HT1080 (cell line): ENCODE results near the gene GRK3. TPM values are rescaled to one million over a fixed set of nuclear protein-coding genes. Genes with fewer than 3 reads are reported as not detected.

Experiments used
- DNase-seq: peaks from one replicate; pipeline ENCODE4 v3.0.0-alpha.2; 2015; ENCODE audit warnings: low read depth
- total RNA-seq: library from RNA; depleted of rRNA; stranded (reverse); fragments of >200 nt; shearing (Covaris generic); gene quantifications from 2 replicates; pipeline ENCODE4 v1.2.3, GENCODE V29; 2014

Gene GRK3
- total RNA-seq, 1 experiment from 2014 or later, result 1.7 TPM

DNA sequence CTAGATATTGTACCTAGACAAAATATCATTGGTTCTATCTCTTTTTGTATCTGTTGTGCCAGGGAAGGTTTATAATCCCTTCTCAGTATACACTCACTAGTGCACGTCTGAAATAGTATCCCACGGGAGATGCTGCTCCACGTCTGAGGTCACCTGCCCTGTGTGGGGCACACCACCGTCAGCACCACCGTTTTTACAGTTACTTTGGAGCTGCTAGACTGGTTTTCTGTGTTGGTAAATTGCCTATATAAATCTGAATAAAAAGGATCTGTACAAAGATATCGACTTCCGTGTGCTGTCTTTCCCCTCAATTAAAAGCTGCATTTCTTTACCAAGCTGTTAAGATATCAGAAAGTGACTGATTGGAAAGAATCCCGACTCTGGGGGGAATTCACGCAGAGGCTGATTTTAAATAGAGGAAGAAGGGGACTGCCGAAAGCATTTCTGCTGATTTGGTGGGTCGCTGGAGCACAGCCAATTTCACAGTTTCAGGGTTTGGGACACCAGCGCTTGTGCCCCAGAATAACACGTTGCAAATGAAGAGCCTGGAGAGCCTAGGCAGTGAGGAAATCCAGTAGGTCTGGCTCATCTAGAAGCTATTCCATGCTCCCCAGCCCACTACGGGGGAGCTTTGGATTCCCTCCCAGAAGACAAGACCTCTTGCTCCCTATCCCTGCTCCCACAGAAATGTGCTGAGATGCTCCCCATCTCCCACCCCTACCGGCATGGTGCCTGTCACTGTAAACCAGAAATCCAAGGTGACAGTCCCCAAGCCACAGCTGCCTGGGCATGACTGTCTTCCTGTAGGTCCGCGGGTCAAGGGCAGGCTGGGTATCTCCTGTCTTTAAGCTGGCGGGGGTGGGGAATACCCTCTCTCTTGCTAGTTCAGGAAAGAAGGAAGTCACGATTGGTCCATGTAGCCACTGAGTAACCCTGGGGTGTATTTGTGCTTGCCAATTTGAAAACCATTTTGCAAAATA is 164.8 kb downstream of the GRK3 start:
- no peak for DNase-seq

DNA sequence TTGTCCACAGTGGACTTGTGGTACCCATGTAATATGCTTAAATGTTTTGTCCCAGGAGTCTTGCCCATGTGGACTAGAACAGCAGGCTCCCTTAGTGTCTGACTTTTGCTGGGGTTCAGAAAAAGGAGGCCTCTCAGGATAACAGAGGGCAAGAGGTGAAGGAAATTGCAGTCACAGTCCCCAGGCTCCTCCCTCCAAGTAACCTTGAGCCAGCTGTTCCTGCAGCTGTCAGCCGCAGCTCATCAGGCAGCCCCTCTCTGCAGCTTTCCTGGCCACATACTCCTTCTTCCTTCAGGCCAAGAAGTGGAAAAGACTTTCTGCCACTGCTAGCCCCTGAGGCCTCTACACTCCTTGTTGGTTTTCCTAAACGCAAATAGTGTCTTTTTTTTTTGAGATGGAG is 171.2 kb downstream of the GRK3 start:
- DNase-seq, result no peak

DNA sequence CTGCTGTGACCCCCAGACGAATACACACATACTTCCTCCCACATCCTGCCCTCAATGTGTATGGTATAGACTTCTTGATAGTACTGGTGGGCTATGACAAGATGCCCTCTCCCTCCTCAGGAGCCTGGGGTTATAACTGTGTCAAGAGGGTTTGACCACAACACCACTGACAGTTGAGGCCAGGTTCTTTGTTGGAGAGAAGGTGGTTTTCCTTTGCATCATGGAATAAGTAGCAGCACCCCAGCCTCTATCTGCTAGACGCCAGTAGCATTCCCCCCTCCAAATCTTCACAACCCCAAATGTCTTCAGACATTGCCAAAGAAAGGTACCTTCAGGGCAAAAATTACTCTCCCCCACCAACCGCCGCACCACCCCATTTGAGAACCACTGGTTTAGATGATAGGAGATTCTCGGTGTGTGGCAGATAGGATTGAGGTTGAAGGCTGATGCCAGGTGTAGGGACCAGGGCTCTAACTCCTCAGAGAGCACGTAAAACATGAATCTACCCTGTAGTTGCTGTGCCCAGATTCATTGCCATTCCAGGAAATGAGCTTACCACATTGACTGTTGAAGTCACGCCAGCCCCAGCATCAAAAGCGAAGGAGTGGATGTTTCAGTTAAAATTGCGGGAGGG is 172.0 kb downstream of the GRK3 start:
- DNase-seq, result no peak

DNA sequence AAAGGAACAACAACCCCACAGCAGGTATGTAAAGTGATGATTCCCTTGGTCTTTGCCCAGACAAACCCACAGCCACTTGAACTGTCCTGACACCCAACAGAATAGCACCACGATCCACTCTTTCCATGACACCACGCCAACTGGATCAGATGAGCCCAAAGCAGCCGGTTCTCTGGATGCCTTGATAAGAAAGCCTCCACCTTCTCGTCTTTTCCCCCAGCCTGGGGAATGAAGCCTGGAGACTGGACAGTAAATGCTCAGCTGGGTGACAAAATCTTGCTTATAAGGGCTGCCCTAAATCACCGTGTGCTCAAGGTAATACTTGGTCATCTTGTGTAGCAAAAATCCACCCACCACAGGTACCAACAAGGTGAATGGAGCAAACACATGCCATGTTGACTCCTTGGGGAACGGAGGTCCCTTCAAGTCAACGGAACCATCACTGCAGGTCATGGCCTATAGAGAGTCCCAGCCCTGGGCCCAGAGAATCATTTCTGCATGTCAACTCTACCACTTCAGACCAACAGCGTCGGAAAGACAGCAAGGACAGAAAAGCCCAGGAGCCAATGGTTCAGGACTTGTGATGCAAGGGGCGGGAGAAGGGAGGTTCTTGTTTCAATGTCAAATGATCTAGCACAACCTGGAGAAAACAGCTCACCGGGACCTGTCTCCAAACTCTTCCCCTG is 175.3 kb downstream of the GRK3 start:
- no peak for DNase-seq

DNA sequence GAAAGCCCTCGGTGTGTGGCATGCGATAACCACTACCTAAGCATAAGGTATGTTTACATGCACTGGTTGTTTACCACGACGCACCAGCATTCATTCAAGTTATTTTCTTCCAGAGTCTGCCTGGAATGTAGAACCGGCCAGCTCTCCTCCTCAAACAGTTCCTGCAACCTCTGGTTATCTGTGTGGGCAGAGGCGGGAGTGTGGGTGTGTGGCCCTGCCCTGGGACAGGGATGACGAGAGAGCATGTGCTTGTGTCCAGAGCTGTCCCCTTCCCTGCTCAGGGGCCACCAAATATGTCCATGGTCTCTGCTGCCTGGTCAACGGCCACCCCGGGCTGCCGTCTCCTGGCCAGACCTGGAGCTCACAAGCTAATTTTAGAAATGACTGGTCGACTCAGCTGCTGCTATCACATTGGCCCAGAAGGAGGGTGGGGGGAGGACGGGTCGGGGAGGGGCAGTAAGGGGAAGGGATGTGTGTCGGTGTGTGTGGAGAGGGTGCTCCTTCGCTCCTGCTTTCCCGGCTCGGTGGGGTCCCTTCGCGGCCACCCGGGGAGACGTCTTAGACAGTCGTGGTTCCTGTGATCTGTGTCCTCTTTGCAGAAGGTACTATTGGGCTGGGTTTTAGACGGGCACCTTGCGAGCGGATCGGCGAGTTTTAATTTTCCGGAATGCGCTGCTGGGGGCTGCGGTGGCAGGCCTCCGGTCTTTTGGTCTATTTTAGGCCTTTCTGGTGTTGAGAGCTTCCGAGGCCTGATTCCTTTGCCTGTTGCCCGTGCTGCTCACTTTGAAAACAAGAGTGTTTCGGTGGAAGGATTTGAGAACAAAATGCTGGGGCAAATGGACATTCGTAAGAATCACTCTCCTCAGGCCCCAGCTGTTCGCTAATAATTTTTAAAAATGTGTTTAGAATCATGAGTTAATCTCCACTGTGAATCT is 177.5 kb downstream of the GRK3 start, which contains the start of gene MYO18B:
TSS of gene MYO18B (plus strand) at position 497 of the 935 bp plus-strand sequence. CDS start 18,905 bp downstream, outside the sequence.
- peak; percentile 61 for DNase-seq

DNA sequence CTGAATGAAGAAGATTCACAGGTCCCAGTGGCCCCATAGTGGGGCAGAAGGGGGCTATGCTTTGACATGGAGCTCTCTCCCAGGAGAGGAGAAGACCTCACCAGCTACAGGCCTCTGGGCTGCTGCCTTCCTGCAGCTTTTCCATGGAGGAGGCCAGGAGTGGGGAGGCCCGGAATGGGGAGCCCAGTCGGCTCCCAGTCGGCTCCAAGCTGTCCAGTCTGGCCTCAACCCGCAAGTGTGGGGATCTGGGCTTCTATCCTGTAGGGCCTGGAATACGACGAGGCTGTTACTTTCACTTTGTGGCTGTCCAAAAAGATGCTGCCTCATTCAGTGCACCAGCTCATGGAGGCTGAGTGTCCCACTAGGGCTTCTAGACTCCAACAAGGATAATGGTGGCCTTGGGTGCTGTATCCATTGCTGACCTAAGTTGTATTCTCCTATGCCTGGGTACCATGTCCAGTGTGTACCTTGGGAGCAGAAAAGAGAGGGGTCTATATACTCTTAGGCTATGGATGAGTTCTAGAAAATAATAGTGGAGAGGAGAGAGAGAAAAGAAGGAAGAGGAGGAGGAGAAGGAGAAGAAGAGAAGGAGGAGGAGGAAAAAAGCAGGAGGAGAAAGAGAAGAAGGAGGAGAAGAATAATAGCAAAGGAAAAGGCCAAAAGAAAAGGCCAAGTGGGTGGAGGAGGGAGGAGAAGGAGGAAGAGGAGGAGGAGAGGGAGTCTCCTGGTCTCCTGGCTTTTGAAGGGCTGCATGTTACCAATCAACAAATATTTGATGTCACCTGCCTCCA is 178.6 kb downstream of the GRK3 start:
- DNase-seq, result no peak

DNA sequence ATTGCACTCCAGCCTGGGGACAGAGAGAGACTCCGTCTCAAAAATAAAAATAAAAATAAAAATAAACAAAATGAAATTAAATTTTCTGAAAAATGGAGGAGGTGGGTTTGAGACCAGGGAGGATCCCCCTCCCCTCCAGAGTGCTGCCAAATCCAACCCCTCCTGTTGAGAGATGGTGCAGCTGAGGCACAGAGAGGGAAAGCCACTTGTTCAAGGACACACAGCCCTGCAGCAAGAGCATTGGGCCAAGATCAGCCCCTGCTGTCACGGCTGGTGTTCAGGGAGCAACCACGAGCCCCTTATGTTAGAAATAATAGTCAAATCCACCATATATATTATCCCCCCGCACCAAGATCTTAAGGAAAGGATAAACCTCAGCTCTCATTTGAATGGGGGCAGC is 180.2 kb downstream of the GRK3 start:
- no peak for DNase-seq

DNA sequence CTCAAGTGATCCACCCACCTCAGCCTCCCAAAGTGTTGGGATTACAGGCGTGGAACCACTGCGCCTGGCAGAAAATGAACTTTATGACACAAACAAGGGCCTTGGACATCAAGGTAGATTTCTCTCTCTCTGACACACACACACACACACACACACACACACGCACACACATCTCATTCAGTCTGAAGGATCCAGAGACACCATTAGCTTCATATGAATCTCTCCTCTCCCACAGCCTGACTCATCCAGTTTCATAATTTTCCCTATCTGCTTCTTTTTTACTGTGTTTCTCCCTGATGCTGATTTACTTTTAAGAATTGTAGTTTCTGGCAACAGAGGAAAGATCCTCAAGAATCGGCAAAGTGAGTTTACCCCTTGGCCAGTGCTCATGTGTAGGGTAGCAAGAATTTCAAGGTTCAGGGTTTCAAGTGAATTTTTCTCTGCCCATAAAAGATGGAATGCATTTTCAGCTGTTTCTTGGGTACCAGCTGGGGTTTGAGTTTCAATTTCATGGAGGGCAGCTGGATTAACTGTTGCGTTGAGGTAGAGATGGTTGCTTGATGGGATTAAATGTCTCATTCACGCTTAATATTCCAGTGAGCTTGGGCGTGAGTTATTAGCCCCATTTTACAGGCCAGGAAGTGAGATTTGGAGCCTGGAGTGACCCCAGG is 181.0 kb downstream of the GRK3 start:
- peak; percentile 33 for DNase-seq

DNA sequence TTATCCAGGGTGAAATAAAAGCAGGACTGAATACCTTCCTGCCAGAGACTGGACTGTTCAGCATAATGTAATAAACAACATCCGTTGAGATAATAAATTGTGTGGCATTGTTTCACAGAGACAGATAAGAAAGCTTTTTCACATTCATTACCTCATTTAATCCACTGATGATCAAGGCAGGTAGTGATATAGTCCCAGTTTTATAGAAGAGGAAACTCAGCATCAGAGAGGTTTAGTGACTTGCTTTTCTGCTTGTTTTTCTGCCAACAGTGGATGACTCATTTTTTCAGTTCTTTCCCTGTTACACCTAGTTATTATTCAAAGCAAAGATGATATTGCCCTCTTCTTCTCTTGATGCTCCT is 181.5 kb downstream of the GRK3 start:
- DNase-seq, result peak; percentile 62

DNA sequence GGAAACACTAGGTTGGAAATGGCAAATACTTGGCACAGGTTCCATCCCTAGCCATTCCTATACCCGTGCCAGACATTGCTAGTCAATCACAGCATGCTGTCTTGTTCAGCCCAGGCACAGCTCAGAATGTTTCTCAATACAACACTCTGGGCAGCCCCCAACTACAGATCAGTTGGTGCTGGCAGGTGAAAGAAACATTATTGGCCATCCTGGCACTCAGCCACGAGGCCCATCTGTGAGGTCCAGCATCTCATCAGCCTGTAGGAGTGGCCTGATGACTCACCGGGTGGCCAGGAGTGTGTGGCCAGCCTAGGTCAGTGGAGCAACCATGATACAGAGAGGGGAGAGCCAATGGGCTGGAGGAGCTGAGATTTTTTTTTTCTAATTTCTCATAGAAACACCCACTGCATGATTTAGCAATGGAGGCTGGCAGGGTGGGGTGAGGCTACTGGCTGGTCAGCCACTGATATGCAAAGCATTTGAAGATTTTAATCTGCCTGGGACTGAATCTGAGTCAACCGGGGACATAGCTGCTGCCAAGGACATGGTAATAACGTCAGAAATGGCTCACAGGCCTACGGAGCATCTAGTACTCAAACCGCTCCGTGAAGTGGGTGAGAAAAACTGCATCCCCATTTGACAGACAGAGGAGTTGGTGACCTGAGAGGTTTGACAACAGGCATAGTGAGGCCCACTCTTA is 182.9 kb downstream of the GRK3 start:
- DNase-seq, result peak; percentile 99

DNA sequence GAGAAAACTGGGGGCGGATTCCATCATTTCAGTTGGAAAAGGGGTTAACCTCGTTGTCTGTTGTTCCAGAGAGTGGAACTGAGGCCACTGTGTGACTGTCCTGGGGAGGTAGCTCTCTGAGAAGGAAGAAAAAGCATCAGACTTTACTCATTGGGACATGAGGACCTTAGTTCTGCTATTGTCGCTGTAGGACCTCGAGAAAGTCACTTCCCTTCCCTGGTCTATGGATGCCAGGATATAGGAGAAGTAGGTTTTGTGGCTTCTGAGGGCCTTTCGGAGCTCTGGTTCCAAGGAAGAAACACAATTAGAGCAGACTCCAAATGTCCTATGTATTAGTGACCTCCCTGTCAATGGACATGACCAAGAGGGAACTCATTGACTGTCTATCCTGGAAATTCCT is 183.7 kb downstream of the GRK3 start:
- DNase-seq, result no peak

DNA sequence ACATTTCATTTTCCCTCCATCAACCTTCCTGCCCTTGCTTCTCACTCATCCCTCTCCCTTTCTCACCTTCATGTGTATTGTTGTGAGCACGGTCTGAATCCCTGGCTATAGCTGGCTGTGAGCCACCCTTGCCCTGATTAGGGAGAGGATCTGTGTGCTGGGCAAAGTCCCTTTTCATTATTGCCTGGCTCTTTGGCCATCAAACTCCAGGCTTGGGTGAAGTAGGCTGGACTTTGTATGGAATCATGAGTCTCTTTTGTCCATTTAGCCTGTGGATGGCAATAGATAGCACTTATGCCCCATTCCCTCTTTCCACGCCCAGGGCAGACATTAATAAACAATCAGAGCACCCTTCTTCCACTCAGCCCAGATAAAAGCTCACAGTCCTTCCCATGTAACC is 184.2 kb downstream of the GRK3 start:
- DNase-seq, result no peak

DNA sequence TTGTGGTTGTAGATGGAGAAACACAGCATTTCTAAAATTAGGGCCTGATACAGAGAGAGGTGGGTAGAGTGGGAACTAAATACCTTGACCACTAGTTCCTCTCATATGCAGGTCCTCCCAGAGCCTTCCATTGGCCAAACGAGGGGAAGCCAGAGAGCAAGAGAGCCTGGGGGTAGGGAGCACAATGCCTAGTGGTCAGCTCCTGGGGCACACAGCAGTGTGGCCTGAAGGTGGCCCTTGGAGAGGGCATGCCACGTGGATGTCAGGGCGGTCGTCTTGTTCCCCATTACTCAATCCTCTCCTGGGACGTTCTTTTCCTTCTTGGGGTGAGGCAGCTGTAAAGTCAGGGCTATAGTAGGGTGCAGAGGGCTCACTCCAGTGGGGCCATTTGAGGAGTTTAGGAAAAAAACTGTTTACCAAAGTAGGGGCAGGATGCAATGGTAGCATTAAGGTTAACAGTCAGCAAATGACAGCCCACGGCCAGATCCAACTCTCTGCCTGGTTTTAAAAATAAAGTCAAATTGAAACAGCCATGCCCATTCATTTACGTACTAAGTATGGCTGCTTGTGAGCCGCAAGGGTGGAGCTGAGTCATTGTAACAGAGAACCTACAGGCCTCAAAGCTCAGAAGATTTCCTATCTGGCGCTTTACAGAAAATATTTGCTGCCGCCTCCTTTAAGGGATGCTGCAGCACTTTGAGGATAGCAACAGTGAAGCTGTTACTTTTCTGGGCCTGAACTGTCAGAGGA is 185.1 kb downstream of the GRK3 start:
- DNase-seq, result no peak

DNA sequence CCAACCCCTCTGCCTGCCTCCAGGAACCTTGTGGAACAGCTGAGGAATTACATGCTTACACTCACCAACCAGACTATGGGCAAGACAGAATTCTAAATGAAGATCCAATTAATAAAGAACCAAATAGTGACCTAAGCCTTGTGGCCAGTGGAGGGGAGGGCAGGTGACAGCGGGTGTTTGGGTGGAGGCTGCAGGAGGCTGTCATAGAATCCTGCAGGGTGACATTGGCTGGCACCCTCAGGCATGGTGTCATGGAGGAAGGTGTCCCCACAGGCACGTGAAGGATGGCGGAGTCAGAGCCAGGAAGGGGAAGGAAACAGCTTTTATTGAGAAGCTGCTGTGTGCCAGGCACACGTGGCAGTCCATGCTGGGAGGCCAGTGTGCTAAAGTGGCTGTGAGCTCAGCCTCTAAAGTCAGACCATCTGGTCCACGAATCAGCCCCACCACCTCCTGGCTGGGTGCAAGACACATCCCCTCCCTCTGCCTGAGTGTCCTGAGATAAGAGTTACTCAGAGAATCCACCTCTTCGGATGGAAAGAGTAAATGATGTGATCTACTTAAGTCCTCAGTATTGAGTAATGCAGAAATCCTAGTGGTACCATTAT is 186.2 kb downstream of the GRK3 start:
- DNase-seq, result no peak

DNA sequence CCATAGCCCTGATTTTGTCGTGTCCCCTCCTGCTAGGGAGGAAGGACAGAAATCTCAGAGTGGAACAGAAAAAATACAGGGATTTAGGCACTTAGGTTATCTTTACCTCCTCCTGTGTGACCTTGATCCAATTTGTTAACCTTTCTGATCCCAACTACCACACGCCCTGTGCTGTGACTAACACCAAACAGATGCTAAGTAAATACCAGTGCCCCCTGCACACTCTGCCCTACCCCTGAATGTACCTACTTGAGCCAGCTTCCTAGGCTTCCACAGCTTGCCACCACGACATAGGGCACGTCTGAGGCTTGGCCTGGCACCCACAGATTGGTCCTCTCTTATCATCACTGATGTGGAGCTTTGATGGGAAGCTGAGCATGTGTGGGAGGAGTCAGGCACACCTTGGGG is 186.7 kb downstream of the GRK3 start:
- no peak for DNase-seq

DNA sequence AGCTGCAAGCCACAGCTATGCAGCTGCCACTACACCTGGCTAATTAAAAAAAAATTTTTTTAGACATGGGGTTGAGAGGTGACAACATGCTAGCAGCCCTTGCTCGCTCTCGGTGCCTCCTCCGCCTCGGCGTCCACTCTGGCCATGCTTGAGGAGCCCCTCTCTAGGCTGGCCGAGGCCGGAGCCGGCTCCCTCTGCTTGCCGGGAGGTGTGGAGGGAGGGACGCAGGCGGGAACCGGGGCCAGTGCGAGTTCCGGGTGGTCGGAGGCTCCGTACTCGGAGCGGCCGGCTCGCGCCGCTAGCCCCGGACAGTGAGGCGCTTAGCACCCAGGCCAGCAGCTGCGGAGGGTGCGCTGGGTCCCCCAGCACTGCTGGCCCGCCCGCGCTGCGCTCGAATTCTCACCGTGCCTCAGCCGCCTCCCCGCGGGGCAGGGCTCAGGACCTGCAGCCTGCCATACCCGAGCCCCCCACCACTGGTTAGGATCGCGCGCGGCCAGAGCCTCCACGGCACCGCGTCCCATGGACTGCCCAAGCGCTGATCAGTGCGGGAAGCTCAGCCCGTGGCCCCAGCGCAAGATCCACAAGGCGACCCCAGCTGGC is 188.2 kb downstream of the GRK3 start:
- DNase-seq, result no peak

DNA sequence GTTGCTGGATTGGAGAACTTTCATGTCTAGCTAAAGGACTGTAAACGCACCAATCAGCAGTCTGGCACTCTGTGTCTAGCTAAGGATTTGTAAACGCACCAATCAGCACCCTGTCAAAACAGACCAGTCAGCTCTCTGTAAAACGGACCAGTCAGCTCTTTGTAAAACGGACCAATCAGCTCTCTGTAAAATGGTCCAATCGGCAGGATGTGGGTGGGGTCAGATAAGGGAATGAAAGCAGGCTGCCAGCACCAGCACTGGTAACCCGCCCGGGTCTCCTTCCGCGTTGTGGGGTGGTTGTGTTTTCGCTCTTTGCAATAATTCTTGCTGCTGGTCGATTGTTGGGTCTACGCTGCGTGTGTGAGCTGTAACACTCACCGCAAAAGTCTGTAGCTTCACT is 188.8 kb downstream of the GRK3 start:
- peak; percentile 82 for DNase-seq
